ENCODE data around the gene CLNK.

DNA sequence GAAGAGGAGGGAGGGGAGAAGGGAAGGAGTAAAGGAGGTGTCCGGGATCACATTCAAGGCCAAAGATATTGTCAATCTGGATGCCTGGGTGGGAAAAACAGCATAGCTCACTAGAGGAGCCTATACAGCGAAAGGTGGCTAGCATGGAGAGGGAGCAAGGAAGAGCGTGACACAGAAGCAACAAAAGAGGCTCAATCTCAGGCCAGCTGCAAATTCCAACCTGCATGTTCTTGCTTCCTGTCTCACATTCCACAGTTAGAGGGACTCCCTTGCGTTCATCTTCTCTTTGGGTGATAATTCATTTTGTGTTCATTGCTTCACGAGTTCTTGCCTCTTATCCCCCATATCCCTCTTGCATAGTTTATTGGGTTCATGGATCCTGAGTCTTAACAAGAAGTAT, 3.0 kb upstream of the CLNK start:
- TF ChIP-seq POLR2A (IDR thresholded peaks at IDR 0.05; ENCODE audit: borderline replicate concordance, extremely low read depth, insufficient read depth, insufficient read length) (no peak), EZH2 (IDR thresholded peaks at IDR 0.05) (no peak), POLR2AphosphoS5 (IDR thresholded peaks at IDR 0.05; ENCODE audit: low read depth, low read length) (no peak), EZH2phosphoT487 (IDR thresholded peaks at IDR 0.05; ENCODE audit: borderline replicate concordance) (no peak)
- TF ChIP-seq, protein P1, sequence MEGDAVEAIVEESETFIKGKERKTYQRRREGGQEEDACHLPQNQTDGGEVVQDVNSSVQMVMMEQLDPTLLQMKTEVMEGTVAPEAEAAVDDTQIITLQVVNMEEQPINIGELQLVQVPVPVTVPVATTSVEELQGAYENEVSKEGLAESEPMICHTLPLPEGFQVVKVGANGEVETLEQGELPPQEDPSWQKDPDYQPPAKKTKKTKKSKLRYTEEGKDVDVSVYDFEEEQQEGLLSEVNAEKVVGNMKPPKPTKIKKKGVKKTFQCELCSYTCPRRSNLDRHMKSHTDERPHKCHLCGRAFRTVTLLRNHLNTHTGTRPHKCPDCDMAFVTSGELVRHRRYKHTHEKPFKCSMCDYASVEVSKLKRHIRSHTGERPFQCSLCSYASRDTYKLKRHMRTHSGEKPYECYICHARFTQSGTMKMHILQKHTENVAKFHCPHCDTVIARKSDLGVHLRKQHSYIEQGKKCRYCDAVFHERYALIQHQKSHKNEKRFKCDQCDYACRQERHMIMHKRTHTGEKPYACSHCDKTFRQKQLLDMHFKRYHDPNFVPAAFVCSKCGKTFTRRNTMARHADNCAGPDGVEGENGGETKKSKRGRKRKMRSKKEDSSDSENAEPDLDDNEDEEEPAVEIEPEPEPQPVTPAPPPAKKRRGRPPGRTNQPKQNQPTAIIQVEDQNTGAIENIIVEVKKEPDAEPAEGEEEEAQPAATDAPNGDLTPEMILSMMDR (IDR thresholded peaks at IDR 0.05 in 2 of 3, conservative IDR thresholded peaks at IDR 0.05 in 1 of 3; ENCODE audit: borderline replicate concordance in 1 of 3, insufficient read depth in 1 of 3, low read depth in 2 of 3, low read length in 2 of 3), result no peak
- TF ChIP-seq, protein P2, sequence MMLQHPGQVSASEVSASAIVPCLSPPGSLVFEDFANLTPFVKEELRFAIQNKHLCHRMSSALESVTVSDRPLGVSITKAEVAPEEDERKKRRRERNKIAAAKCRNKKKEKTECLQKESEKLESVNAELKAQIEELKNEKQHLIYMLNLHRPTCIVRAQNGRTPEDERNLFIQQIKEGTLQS (IDR thresholded peaks at IDR 0.05), result no peak
- TF ChIP-seq, protein P3, sequence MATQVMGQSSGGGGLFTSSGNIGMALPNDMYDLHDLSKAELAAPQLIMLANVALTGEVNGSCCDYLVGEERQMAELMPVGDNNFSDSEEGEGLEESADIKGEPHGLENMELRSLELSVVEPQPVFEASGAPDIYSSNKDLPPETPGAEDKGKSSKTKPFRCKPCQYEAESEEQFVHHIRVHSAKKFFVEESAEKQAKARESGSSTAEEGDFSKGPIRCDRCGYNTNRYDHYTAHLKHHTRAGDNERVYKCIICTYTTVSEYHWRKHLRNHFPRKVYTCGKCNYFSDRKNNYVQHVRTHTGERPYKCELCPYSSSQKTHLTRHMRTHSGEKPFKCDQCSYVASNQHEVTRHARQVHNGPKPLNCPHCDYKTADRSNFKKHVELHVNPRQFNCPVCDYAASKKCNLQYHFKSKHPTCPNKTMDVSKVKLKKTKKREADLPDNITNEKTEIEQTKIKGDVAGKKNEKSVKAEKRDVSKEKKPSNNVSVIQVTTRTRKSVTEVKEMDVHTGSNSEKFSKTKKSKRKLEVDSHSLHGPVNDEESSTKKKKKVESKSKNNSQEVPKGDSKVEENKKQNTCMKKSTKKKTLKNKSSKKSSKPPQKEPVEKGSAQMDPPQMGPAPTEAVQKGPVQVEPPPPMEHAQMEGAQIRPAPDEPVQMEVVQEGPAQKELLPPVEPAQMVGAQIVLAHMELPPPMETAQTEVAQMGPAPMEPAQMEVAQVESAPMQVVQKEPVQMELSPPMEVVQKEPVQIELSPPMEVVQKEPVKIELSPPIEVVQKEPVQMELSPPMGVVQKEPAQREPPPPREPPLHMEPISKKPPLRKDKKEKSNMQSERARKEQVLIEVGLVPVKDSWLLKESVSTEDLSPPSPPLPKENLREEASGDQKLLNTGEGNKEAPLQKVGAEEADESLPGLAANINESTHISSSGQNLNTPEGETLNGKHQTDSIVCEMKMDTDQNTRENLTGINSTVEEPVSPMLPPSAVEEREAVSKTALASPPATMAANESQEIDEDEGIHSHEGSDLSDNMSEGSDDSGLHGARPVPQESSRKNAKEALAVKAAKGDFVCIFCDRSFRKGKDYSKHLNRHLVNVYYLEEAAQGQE (IDR thresholded peaks at IDR 0.05; ENCODE audit: low read depth), result no peak

All from HCT116 (cell line).